GM20000 (cell line): Measurements from ENCODE around the gene UCP2.
A peak's percentile ranks its signal among the peaks of the same experiment; 100 is the strongest.

ENCODE experiments used
- DNase-seq: peaks from one replicate; pipeline ENCODE4 v3.0.0; 2012; ENCODE audit warnings: low spot score
- TF ChIP-seq, protein P1 (sequence below): IDR thresholded peaks from 2 replicates; pipeline ENCODE4 v1.5.1; 2012; ENCODE audit warnings: mild to moderate bottlenecking, control low read depth; ENCODE audit errors: extremely low read depth, missing control alignments

Gene UCP2

DNA sequence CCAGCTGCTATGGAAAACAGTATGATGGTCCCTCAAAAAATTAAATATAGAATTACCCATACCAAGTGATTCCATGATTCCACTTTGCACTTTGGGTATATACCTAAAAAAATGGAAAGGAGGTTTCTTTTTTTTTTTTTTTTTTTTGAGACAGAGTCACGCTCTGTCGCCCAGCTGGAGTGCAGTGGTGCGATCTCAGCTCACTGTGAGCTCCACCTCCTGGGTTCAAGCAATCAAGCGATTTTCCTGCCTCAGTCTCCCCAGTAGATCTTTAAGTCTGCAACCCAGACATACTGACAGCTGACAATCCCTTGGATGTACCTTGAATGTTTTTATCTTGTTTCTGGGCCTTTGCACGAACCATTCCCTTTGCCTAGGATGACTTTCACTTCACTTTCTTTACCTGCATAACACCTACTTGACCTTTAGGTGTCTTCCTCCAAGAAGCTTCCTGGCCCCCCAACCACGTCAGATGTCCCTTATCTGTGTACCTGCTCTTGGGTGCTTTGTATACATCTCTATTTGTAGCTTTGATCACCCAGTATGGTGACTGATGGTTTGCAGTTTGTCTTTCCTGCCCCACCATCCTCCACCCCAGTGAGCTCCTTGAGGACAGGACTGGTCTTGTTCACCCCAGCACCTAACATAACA, 14.6 kb upstream of the UCP2 start:
- no peak for DNase-seq
- TF ChIP-seq, protein P1, sequence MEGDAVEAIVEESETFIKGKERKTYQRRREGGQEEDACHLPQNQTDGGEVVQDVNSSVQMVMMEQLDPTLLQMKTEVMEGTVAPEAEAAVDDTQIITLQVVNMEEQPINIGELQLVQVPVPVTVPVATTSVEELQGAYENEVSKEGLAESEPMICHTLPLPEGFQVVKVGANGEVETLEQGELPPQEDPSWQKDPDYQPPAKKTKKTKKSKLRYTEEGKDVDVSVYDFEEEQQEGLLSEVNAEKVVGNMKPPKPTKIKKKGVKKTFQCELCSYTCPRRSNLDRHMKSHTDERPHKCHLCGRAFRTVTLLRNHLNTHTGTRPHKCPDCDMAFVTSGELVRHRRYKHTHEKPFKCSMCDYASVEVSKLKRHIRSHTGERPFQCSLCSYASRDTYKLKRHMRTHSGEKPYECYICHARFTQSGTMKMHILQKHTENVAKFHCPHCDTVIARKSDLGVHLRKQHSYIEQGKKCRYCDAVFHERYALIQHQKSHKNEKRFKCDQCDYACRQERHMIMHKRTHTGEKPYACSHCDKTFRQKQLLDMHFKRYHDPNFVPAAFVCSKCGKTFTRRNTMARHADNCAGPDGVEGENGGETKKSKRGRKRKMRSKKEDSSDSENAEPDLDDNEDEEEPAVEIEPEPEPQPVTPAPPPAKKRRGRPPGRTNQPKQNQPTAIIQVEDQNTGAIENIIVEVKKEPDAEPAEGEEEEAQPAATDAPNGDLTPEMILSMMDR, result no peak

DNA sequence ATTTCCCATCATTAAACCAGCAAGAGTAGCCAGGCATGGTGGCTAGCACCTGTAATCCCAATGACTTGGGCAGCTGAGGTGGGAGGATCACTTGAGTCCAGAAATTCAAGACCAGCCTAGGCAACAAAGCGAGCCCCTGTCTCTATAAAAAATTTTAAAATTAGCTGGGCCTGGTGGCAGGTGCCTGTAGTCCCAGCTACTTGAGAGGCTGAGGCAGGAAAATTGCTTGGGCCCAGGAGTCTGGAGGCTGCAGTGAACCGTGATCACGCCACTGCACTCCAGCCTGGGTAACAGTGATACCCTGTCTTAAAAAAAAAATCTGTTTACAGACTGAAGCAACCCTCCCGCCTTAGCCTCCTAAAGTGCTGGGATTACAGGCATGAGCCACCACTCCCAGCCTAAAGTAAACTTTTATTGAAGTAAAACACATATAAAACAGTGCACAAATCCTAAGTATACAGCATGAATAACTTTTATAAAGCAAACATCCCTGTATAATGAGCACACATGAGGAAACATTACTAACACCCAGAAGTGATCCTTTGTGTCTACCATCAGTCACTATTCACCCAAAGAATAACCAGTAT, 13.6 kb upstream of the UCP2 start:
- no peak for DNase-seq
- TF ChIP-seq, protein P1, result no peak

- TF ChIP-seq, protein P1, result no peak
- DNase-seq, result no peak
These were observed 13.1 kb upstream of the UCP2 start for GRCh38 chr11:73995731-73996130.

GRCh38 chr11:73995247-73995646, 12.6 kb upstream of the UCP2 start:
- TF ChIP-seq, protein P1, result no peak
- peak; percentile 43 for DNase-seq

- TF ChIP-seq, protein P1, result no peak
- DNase-seq, result peak; percentile 51
These were observed 8.9 kb upstream of the UCP2 start for GRCh38 chr11:73991471-73992006.

- TF ChIP-seq, protein P1, result no peak
- no peak for DNase-seq
These were observed 8.1 kb upstream of the UCP2 start for GRCh38 chr11:73990730-73991129.

GRCh38 chr11:73989156-73989555, 6.5 kb upstream of the UCP2 start:
- TF ChIP-seq, protein P1, result no peak
- DNase-seq, result no peak
